ENCODE data around the gene ARRB2.
"Not testable (repeated sequence)": the region's sequence is repeated elsewhere in the genome, so short reads cannot be mapped to it uniquely, and the experiment has no call there.

The ARRB2 gene

GRCh38 chr17:4709794-4710692 is at the start of gene ARRB2:
Gene ARRB2 (plus strand): TSS chr17:4710632. CDS start chr17:4710722, 90 bp downstream.
- DNase-seq = peak; percentile 99

GRCh38 chr17:4663711-4664110 is 46.7 kb upstream of the ARRB2 start:
- DNase-seq = no peak

GRCh38 chr17:4664230-4664629 is 46.2 kb upstream of the ARRB2 start:
- no peak for DNase-seq

- no peak for DNase-seq
These were observed 45.4 kb upstream of the ARRB2 start for GRCh38 chr17:4665027-4665426.

GRCh38 chr17:4666296-4666695 is 44.1 kb upstream of the ARRB2 start:
- no peak for DNase-seq

- DNase-seq = no peak
These were observed 43.3 kb upstream of the ARRB2 start for GRCh38 chr17:4667166-4667565.

- DNase-seq = no peak
These were observed 38.3 kb upstream of the ARRB2 start for GRCh38 chr17:4672055-4672630.

GRCh38 chr17:4672751-4673150 is 37.7 kb upstream of the ARRB2 start:
- no peak for DNase-seq

GRCh38 chr17:4673169-4673568 is 37.3 kb upstream of the ARRB2 start:
- no peak for DNase-seq

GRCh38 chr17:4673986-4674684 is 36.3 kb upstream of the ARRB2 start:
- DNase-seq = no peak

- no peak for DNase-seq
These were observed 35.8 kb upstream of the ARRB2 start for GRCh38 chr17:4674685-4674998.

- no peak for DNase-seq
These were observed 34.6 kb upstream of the ARRB2 start for GRCh38 chr17:4675791-4676190.

- DNase-seq = no peak
These were observed 33.6 kb upstream of the ARRB2 start for GRCh38 chr17:4676791-4677190.

- DNase-seq = no peak
These were observed 31.9 kb upstream of the ARRB2 start for GRCh38 chr17:4678448-4679026.

GRCh38 chr17:4679658-4680057 is 30.8 kb upstream of the ARRB2 start:
- DNase-seq = no peak

GRCh38 chr17:4683739-4684138 is 26.7 kb upstream of the ARRB2 start:
- not testable (repeated sequence) for DNase-seq

- not testable (repeated sequence) for DNase-seq
These were observed 20.6 kb upstream of the ARRB2 start for GRCh38 chr17:4689872-4690271.

GRCh38 chr17:4690745-4691144 is 19.7 kb upstream of the ARRB2 start:
- DNase-seq = no peak

GRCh38 chr17:4691686-4692085 is 18.7 kb upstream of the ARRB2 start:
- DNase-seq = no peak

GRCh38 chr17:4693416-4693815 is 17.0 kb upstream of the ARRB2 start:
- no peak for DNase-seq

GRCh38 chr17:4696437-4696805 is 14.0 kb upstream of the ARRB2 start:
- DNase-seq = no peak

GRCh38 chr17:4699401-4700056 is 10.9 kb upstream of the ARRB2 start:
- DNase-seq = not testable (repeated sequence)

GRCh38 chr17:4701116-4701515 is 9.3 kb upstream of the ARRB2 start:
- no peak for DNase-seq
